ENCODE measurements around the gene CLEC16A.

Gene CLEC16A

DNA sequence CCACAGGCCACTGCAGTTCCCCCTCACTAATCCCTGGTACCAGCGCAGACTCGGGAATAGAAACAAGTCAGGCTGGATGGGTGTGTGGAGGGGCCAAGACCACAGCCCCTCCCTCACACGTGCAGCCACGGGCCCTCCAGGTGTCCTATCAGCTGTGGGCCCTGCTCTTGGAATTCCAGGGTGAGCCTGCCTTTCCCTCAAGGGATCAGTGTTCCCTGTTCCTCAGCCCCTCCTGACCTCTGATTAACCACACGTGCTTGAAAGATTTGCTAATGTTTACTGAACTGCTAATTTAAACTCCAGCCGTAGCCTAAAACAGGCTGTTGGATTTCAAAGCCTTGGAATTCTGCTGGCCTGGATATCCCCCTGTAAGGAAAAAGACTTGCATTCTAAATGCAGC is 165.2 kb downstream of the CLEC16A start:
- H3K4me3 ChIP-seq (ENCODE audit: low read depth, low read length), result no peak overlapping the region
- DNase-seq (ENCODE audit: low read depth), result no peak
- TF ChIP-seq, protein P1, sequence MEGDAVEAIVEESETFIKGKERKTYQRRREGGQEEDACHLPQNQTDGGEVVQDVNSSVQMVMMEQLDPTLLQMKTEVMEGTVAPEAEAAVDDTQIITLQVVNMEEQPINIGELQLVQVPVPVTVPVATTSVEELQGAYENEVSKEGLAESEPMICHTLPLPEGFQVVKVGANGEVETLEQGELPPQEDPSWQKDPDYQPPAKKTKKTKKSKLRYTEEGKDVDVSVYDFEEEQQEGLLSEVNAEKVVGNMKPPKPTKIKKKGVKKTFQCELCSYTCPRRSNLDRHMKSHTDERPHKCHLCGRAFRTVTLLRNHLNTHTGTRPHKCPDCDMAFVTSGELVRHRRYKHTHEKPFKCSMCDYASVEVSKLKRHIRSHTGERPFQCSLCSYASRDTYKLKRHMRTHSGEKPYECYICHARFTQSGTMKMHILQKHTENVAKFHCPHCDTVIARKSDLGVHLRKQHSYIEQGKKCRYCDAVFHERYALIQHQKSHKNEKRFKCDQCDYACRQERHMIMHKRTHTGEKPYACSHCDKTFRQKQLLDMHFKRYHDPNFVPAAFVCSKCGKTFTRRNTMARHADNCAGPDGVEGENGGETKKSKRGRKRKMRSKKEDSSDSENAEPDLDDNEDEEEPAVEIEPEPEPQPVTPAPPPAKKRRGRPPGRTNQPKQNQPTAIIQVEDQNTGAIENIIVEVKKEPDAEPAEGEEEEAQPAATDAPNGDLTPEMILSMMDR (conservative IDR thresholded peaks at IDR 0.05; ENCODE audit: low read depth, low read length), result no peak

DNA sequence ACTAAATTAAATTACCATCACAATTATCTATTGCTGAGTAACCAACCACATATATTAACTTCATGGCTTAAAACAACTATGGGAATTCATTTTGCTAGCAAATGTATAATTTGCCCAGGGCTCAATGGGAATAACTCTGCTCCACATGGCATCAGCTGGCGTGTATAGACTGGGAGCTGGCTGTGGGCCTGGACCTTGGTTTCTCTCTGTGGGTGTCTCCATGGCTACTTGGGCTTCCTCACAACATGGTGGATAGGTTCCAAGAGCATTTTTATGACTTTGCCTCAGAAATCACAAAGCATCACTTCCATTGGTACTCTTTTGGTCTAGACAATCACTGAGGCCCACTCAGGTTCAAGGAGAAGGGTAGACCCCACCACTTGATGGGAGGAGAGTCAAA is 166.8 kb downstream of the CLEC16A start:
- H3K4me3 ChIP-seq (ENCODE audit: low read depth, low read length), result no peak overlapping the region
- TF ChIP-seq, protein P1 (conservative IDR thresholded peaks at IDR 0.05; ENCODE audit: low read depth, low read length), result no peak
- DNase-seq (ENCODE audit: low read depth), result no peak

DNA sequence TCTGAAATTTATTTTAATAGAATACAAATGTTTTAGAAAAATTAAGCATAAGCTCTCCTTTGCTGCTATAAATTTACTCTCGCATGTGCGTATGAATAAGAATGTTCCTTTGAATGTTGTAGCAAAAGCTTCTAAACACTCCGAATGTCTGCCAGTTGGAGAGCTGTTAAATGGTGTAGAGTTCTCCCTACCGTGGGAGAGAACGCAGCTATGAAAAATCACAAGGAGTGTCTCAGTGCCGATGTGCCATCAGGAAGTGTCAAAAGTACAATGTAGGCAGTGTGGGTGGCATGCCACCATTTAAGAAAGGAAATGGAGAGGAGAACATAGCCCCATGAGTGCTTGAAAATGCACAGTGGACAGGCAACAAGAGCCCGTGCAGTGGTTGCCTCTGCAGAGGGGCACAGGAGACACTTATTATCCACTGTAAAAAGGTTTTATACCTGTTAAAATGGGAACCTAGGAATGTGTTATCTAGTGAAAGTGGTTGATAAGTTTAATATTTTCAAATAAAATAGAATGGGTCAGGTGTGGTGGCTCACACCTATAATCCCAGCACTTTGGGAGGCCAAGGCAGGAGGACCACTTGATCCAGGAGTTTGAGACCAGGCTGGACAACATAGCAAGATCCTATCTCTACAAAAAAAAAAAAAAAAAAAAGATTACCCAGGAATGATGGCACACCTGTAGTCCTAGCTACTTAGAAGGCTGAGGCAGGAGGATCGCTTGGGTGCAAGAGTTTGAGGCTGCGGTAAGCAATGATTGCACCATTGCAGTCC is 167.7 kb downstream of the CLEC16A start:
- TF ChIP-seq, protein P1 (conservative IDR thresholded peaks at IDR 0.05; ENCODE audit: low read depth, low read length), result no peak
- H3K4me3 ChIP-seq (ENCODE audit: low read depth, low read length), result no peak overlapping the region
- DNase-seq (ENCODE audit: low read depth), result no peak

DNA sequence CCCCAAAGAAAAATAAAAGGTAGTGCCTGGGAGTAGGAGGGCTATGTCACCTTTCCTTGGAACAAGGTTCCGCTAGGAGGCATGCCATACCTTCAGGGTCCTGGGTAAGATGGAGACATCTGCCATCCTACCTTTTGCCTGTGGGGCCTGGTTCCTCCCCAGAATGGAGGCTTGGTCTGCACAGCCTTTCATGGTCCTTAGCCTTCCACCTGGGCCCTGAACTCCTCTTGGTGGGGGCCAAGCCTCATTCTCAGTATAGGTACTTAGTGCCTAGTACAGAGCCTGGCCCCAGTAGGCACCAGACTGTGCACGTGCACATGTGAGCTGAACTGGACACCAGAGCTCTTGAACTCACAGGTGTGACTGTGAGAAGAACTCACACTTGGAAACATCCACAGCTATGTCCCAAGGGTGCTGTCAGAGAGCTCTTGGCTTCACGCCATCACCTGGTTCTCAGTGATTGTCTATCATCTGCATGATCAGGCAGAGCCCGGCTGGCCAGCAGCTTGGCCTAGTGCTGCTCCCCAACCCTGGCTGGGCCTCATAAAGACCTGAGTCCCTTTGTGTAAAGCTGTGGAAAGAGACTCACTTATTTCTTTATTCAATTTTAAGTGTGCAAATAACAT is 168.5 kb downstream of the CLEC16A start:
- TF ChIP-seq, protein P1 (conservative IDR thresholded peaks at IDR 0.05; ENCODE audit: low read depth, low read length), result no peak
- H3K4me3 ChIP-seq (ENCODE audit: low read depth, low read length), result no peak overlapping the region
- DNase-seq (ENCODE audit: low read depth), result no peak

DNA sequence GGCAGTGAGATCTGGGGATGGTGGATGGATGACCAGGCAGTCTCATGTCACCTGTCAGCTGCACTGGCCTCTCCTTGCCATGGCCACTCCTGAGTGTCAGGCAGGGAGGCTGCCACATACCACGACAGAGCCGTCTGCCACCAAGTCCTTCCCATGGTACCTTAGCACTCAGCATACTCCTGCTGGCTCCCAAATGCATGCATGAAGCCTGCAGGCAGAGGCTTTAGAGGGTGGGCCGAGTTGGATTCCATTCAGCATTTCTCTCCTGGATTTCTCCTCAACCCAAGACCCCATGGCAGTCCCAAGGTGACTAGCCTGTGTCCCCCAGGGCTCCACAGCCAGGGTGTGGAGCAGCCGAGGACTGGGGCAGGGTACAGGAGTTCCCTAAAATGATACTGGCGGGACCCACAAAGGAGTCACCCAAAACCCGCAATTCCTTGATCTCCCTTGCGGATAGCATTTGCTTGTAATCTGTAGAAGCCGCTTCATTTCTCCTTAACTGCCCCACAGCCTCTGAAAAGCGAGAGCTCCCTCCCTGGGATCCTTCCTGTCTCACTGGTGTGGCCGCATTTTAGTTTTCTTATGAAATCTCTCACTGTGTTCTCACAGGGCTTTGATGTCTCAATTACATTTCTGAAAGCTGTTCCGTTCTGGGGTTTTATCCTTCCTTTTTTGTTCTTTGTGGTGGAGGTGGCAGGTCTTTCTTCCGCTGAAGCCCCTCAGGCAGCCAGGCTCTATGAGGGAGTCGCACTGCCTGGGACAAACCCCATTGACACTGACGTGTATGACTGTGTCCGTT is 170.2 kb downstream of the CLEC16A start:
- TF ChIP-seq, protein P1 (conservative IDR thresholded peaks at IDR 0.05; ENCODE audit: low read depth, low read length), result peak; percentile 22
- DNase-seq (ENCODE audit: low read depth), result peak; percentile 44
- no peak overlapping the region for H3K4me3 ChIP-seq (ENCODE audit: low read depth, low read length)

DNA sequence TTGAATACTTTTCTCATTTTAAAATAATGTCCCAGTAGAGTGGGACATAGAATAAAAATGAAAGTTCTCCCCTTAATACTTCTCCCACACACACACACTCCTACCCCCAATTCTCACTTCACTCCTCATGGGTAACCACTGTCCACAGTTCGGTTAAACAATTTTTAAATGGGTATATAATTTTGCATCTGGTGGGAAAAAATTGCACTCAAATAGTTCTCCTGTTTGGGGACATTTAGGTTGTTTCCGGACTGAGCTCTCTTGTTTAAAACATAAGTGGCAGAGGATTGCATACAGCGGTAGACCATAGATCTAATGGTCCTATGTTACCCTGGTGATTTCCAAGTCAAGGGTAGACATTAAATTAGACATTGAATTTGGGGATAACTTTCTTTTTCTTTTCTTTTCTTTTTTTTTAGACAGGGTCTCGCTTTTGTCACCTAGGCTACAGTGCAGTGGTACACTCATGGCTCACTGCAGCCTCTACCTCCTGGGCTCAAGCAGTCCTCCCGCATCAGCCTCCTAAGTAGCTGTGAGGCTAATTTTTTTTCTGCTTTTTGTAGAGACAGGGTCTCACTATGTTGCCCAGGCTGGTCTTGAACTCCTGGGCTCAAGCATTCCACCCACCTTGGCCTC is 173.3 kb downstream of the CLEC16A start:
- no peak for DNase-seq (ENCODE audit: low read depth)
- H3K4me3 ChIP-seq (ENCODE audit: low read depth, low read length), result no peak overlapping the region
- TF ChIP-seq, protein P1 (conservative IDR thresholded peaks at IDR 0.05; ENCODE audit: low read depth, low read length), result no peak
